ENCODE data around the gene PDP2.

DNA sequence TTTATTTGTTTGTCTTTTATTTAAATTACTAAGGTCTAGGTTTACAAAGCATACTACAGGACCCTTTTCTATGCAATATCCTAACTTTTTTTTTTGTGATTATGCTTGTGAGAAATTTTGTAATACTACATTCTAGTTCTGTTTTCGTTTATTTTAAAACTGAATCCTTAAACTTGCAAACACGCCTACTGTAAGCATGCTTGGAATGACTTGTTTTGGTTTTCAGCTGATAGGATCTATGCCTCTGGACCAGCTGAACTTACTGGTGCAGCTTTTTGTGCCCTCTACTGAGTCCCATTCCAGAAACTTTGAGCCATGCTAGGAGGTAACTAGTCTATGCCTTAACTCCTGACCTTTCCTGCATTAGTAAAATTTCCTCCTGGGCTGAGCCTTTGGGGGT lies 6.0 kb downstream of the PDP2 start:
- TF ChIP-seq FOXM1 (IDR thresholded peaks at IDR 0.05; ENCODE audit: borderline replicate concordance) (no peak), FOXK2 (IDR thresholded peaks at IDR 0.05) (no peak), ELF4 (IDR thresholded peaks at IDR 0.05) (no peak), CTBP1 (IDR thresholded peaks at IDR 0.05; ENCODE audit: borderline replicate concordance) (no peak), BHLHE40 (IDR thresholded peaks at IDR 0.05; ENCODE audit: borderline replicate concordance) (no peak), SP1 (IDR thresholded peaks at IDR 0.05) (no peak), LEF1 (IDR thresholded peaks at IDR 0.05; ENCODE audit: borderline replicate concordance) (no peak), L3MBTL2 (conservative IDR thresholded peaks at IDR 0.05) (no peak), FOXA1 (IDR thresholded peaks at IDR 0.05) (no peak), SUZ12 (IDR thresholded peaks at IDR 0.05) (no peak), NFRKB (IDR thresholded peaks at IDR 0.05) (no peak), TARDBP (IDR thresholded peaks at IDR 0.05) (no peak), HDGF (IDR thresholded peaks at IDR 0.05; ENCODE audit: borderline replicate concordance) (no peak)
- TF ChIP-seq, protein P1, sequence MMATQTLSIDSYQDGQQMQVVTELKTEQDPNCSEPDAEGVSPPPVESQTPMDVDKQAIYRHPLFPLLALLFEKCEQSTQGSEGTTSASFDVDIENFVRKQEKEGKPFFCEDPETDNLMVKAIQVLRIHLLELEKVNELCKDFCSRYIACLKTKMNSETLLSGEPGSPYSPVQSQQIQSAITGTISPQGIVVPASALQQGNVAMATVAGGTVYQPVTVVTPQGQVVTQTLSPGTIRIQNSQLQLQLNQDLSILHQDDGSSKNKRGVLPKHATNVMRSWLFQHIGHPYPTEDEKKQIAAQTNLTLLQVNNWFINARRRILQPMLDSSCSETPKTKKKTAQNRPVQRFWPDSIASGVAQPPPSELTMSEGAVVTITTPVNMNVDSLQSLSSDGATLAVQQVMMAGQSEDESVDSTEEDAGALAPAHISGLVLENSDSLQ (IDR thresholded peaks at IDR 0.05), result no peak
